SU-DHL-6 (cell line): Measurements from ENCODE around the gene ZNF726.

Experiments used
- CTCF ChIP-seq: fragments of 200-600 bp; sonication (generic); IDR thresholded peaks from one replicate; pipeline ENCODE4 v1.5.1; 2017; ENCODE audit warnings: antibody characterized with exemption, mild to moderate bottlenecking, low read length, moderate library complexity; ENCODE audit not compliant: insufficient read depth, poor library complexity, severe bottlenecking
- EZH2phosphoT487 ChIP-seq: fragments of 200-600 bp; sonication (generic), shearing (Covaris generic); conservative IDR thresholded peaks from 2 replicates; pipeline ENCODE4 v1.6.1; 2018; ENCODE audit warnings: mild to moderate bottlenecking, antibody characterized with exemption, low read length, moderate library complexity, mixed read lengths

- TF ChIP-seq CTCF, result no peak
- no peak for TF ChIP-seq EZH2phosphoT487
These were observed 46.1 kb upstream of the ZNF726 start for GRCh38 chr19:23868630-23869029.
